Ascending aorta (tissue), 2 donors: Measurements from ENCODE around the gene MYO9A. TPM values are rescaled to one million over a fixed set of nuclear protein-coding genes. Genes with fewer than 3 reads are reported as not detected.

ENCODE experiments used
- DNase-seq, 2 donors: peaks; one replicate each; pipeline ENCODE4 v3.0.0-alpha.2; 2019; ENCODE audit warnings: low spot score in 2 of 2
- H3K27ac ChIP-seq, 2 donors: fragments of 200-600 bp; sonication (generic); one replicate each; pipeline ENCODE4 v1.5.1; 2016 to 2017; ENCODE audit warnings: mild to moderate bottlenecking in 1 of 2
- H3K27me3 ChIP-seq: fragments of 200-600 bp; sonication (generic); one replicate; pipeline ENCODE4 v1.5.1; 2017
- H3K36me3 ChIP-seq, 2 donors: fragments of 200-600 bp; sonication (generic); one replicate each; pipeline ENCODE4 v1.5.1; 2016
- H3K4me1 ChIP-seq, 2 donors: fragments of 200-600 bp; sonication (generic); one replicate each; pipeline ENCODE4 v1.5.1; 2016 to 2017; ENCODE audit warnings: mild to moderate bottlenecking in 1 of 2
- H3K4me3 ChIP-seq, 2 donors: fragments of 200-600 bp; sonication (generic); one replicate each; pipeline ENCODE4 v1.5.1; 2016 to 2017; ENCODE audit warnings: mild to moderate bottlenecking in 1 of 2
- H3K9me3 ChIP-seq, 2 donors: fragments of 200-600 bp; sonication (generic); one replicate each; pipeline ENCODE4 v1.5.1; 2016
- intact Hi-C: fragments of 100-400 bp; cut with DNase I; formaldehyde crosslinking; loops from one replicate; pipeline ENCODE4 v1.15.1; 2023
- total RNA-seq: library from RNA; depleted of rRNA; stranded (reverse); fragments of >200 nt; gene quantifications from one replicate; pipeline ENCODE4 v1.1.0, GENCODE V29; 2016
- TF ChIP-seq, protein P1 (sequence below), 3 experiments: fragments of 200-600 bp in 2 of 3; fragments of 450-650 bp in 1 of 3; sonication (generic) in 2 of 3; IDR thresholded peaks; one replicate each; pipeline ENCODE4 v1.5.1; 2016 to 2019; ENCODE audit warnings: antibody characterized with exemption in 3 of 3, mild to moderate bottlenecking in 1 of 3, moderate library complexity in 1 of 3

The MYO9A gene
- total RNA-seq, 1 donor from 2014 or later: 128 TPM

DNA sequence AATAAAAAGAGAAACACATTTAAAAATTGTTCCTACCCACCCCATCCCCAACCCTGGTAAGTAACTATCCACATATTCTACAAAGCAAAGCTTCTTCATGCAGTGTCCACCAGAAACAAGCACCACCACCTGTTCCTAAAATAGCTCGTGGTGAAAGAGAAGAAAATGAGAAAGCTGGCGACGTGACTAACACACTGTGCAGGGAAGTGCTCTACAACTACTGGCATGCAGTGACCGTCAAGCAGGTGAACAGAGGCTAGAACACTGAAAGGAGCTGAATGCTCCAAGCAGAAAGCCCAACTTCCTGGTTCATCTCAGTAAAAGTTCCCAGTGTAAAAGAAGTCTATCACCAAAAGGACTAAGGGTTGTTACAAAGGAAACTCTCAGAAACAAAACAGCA, 226.9 kb downstream of the MYO9A start:
- TF ChIP-seq, protein P1, sequence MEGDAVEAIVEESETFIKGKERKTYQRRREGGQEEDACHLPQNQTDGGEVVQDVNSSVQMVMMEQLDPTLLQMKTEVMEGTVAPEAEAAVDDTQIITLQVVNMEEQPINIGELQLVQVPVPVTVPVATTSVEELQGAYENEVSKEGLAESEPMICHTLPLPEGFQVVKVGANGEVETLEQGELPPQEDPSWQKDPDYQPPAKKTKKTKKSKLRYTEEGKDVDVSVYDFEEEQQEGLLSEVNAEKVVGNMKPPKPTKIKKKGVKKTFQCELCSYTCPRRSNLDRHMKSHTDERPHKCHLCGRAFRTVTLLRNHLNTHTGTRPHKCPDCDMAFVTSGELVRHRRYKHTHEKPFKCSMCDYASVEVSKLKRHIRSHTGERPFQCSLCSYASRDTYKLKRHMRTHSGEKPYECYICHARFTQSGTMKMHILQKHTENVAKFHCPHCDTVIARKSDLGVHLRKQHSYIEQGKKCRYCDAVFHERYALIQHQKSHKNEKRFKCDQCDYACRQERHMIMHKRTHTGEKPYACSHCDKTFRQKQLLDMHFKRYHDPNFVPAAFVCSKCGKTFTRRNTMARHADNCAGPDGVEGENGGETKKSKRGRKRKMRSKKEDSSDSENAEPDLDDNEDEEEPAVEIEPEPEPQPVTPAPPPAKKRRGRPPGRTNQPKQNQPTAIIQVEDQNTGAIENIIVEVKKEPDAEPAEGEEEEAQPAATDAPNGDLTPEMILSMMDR (IDR thresholded peaks at IDR 0.05): no peak
- Histone ChIP-seq H3K36me3 (peaks cover 27 to 30% of the 10 kb centered on the region in 2 donors), H3K9me3 (no peaks in the 10 kb centered on the region), H3K27me3 (no peaks in the 10 kb centered on the region), H3K4me1 (no peaks in the 10 kb centered on the region), H3K4me3 (no peak overlapping the region), H3K27ac (no peak overlapping the region)
- no peak for DNase-seq
- intact Hi-C loops: loop anchor here (10.0 kb wide), 1 partner anchor 264 kb away; no protein-coding TSS in a partner anchor

DNA sequence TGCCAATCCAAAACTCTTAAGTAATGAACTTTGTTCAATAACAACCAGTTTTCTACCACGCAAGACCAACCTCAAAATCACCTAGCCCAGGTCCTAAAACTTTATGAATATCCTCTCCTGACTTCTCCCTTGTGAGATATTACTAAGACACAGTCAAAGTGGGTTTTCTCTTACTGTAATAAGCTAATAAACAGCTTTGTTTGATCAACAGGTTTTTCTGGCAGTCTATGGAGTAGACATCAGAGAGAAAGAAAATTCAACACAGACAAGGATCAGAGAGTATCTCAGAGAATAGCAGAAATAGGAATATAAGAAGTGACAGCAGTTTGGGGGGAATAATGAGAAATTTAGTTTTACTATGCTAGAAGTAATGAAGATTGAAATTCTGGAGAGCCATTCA, 228.0 kb downstream of the MYO9A start:
- TF ChIP-seq, protein P1 (IDR thresholded peaks at IDR 0.05): no peak
- H3K4me1 ChIP-seq: no peaks in the 10 kb centered on the region
- H3K27me3 ChIP-seq: no peaks in the 10 kb centered on the region
- DNase-seq: no peak
- intact Hi-C loops: loop anchor here (10.0 kb wide), 1 partner anchor 265 kb away; no protein-coding TSS in a partner anchor
- H3K9me3 ChIP-seq: no peaks in the 10 kb centered on the region
- H3K27ac ChIP-seq: no peak overlapping the region
- no peak overlapping the region for H3K4me3 ChIP-seq
- peaks cover 34 to 37% of the 10 kb centered on the region in 2 donors for H3K36me3 ChIP-seq

DNA sequence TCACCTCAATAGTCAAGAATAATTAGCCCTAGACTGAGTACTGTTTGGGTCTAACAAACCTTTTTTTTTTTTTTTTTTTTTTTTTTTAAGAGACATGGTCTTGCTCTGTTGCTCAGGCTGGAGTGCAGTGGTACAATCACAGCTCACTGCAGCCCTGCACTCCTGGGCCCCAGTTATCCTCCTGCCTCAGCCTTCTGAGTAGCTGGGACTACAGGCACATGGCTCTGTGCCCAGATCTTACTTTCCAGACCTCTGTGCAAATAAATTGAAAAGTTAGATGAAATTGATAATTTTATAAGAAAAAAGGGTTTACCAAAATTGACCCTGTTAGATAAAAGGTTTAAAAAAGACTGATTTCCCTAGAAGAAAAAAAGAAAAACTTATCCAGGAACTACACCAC, 228.6 kb downstream of the MYO9A start:
- no peak for DNase-seq
- H3K4me1 ChIP-seq: no peaks in the 10 kb centered on the region
- peaks cover 34 to 37% of the 10 kb centered on the region in 2 donors for H3K36me3 ChIP-seq
- intact Hi-C loops: no loop called here
- H3K27ac ChIP-seq: no peak overlapping the region
- no peaks in the 10 kb centered on the region for H3K27me3 ChIP-seq
- H3K9me3 ChIP-seq: no peaks in the 10 kb centered on the region
- H3K4me3 ChIP-seq: no peak overlapping the region
- TF ChIP-seq, protein P1 (IDR thresholded peaks at IDR 0.05): no peak

DNA sequence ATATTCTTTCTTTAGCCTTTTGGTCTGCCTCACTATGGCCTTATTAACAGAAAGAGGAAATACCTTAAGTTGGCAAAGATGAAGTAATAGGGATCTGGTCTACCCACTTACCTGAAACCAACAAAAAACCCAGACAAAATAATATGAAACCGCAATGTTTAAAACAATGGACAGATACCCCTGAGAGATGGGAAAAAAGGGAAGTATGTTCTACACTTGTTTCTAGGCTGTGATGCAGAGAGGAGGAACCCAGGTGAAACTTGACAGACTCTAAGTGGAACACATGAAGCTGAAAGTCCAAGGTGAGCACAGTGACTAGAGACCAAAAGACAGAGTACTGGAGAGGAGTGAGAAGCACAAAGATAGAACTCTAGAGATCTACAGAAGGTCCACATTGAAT, 229.2 kb downstream of the MYO9A start:
- H3K27me3 ChIP-seq: no peaks in the 10 kb centered on the region
- peaks cover 34 to 35% of the 10 kb centered on the region in 2 donors for H3K36me3 ChIP-seq

DNA sequence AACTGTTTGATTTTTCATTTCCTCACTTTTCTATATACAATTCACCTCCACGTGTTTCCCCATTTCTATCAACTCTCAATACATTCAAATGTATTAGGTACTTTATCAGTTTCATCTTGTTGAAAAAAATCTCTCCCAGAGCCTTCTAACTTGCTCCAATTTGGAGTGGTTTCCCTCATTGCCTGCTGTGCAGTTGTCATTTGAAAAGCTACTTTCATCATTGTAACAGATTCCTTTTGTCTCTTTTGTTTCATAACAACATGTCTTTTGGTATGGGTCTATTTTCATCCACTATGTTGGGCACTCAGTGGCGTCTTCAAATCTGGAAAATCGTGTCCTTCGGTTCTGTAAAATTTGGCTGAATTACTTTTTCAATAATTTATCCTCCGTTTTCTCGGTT, 232.6 kb downstream of the MYO9A start:
- intact Hi-C loops: no loop called here
- DNase-seq: no peak
- Histone ChIP-seq H3K36me3 (peaks cover 34 to 42% of the 10 kb centered on the region in 2 donors), H3K27ac (no peak overlapping the region), H3K4me3 (no peak overlapping the region), H3K27me3 (no peaks in the 10 kb centered on the region), H3K9me3 (no peaks in the 10 kb centered on the region), H3K4me1 (no peaks in the 10 kb centered on the region)
- TF ChIP-seq, protein P1 (IDR thresholded peaks at IDR 0.05): no peak

More for the DNA sequence above, 229.2 kb downstream of the MYO9A start:
- H3K4me1 ChIP-seq: no peaks in the 10 kb centered on the region
- H3K27ac ChIP-seq: no peak overlapping the region
- TF ChIP-seq, protein P1 (IDR thresholded peaks at IDR 0.05): no peak
- no peaks in the 10 kb centered on the region for H3K9me3 ChIP-seq
- DNase-seq: no peak
- H3K4me3 ChIP-seq: no peak overlapping the region
- intact Hi-C loops: no loop called here

DNA sequence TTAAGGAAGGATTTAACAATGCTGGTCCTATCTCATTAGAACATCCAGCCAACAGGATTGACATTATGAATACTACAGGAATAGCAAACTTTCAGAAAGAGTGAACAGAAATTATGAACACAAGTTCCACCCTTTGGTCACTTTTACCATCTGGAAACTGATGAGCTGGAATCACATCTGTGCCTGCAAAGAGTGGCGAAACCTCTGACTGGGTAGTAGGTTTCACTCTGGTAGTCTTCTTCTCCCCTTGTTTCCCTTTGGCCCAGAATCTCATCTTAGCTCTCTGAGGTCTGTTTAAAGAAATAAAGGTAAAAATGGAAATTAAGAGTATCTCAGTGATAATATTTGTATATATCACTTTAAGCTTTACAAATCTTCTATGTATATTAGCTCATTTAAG, 234.5 kb downstream of the MYO9A start:
- H3K36me3 ChIP-seq: peaks cover 43 to 59% of the 10 kb centered on the region in 2 donors
- intact Hi-C loops: no loop called here

More for the DNA sequence above, 234.5 kb downstream of the MYO9A start:
- no peak overlapping the region for H3K4me3 ChIP-seq
- no peaks in the 10 kb centered on the region for H3K9me3 ChIP-seq
- no peak overlapping the region for H3K27ac ChIP-seq
- no peaks in the 10 kb centered on the region for H3K27me3 ChIP-seq
- H3K4me1 ChIP-seq: no peaks in the 10 kb centered on the region
- no peak for DNase-seq
- TF ChIP-seq, protein P1 (IDR thresholded peaks at IDR 0.05): no peak
